Ovary (tissue), 10 donors: ENCODE measurements around the gene CAB39. TPM values are rescaled to one million over a fixed set of nuclear protein-coding genes. Genes with fewer than 3 reads are reported as not detected.

ENCODE experiments used
- DNase-seq, 5 donors: peaks; one replicate each; pipeline ENCODE4 v3.0.0-alpha.2; 2019 to 2020
- H3K27ac ChIP-seq, 2 donors: fragments of 200-600 bp; one replicate each; pipeline versions ENCODE4 v1.5.1 to v1.8.0; 2019 to 2022
- H3K27me3 ChIP-seq: fragments of 200-600 bp; one replicate; pipeline ENCODE4 v1.8.0; 2022
- H3K36me3 ChIP-seq: fragments of 200-600 bp; sonication (generic); one replicate; pipeline ENCODE4 v1.5.1; 2019
- H3K4me1 ChIP-seq: one replicate; pipeline ENCODE4 v1.8.1; 2013; ENCODE audit warnings: mild to moderate bottlenecking, moderate library complexity; ENCODE audit not compliant: insufficient read depth
- H3K4me3 ChIP-seq: fragments of 200-600 bp; sonication (generic); one replicate; pipeline ENCODE4 v1.5.1; 2017
- H3K9me3 ChIP-seq, 2 donors: fragments of 200-600 bp in 1 of 2; sonication (generic) in 1 of 2; one replicate each; pipeline versions ENCODE4 v1.5.1 to v1.8.1; 2013 to 2019; ENCODE audit warnings: mild to moderate bottlenecking in 1 of 2, moderate library complexity in 1 of 2
- EP300 ChIP-seq: sonication (generic); formaldehyde crosslinking; IDR thresholded peaks from one replicate; pipeline ENCODE4 v1.6.1; 2017; ENCODE audit warnings: antibody characterized with exemption
- POLR2A ChIP-seq: fragments of 450-650 bp; IDR thresholded peaks from one replicate; pipeline ENCODE4 v1.6.1; 2017; ENCODE audit warnings: antibody characterized with exemption, mild to moderate bottlenecking, moderate library complexity
- WGBS, 3 donors: extraction: QIAGEN DNeasy Blood & Tissue Kit in 1 of 3; methylation state at CpG; one replicate each; pipeline versions ENCODE4 v1.1.5 to v1.1.7; 2013 to 2017; 5-methylcytosine and 5-hydroxymethylcytosine counted together
- intact Hi-C, 4 donors: fragments of 100-400 bp; cut with DNase I; formaldehyde crosslinking; loops; one replicate each; pipeline versions ENCODE4 v1.11.0 to v1.15.1; 2022 to 2023
- long read RNA-seq, 3 donors: library from polyadenylated mRNA in 2 of 3; unstranded in 2 of 3; transcript quantifications; one replicate each; pipeline ENCODE4 v2.0.0 and lab custom pipeline, GENCODE V29; 2021 to 2026
- polyA plus RNA-seq, 2 donors: library from polyadenylated mRNA; stranded (reverse); fragments of 200-250 nt in 1 of 2; fragments of 350-450 nt in 1 of 2; fragmentation: Illumina TruSeq in 1 of 2; extraction: RNeasy Lipid Tissue Mini Kit (QIAGEN cat#74804) in 1 of 2; gene quantifications; one replicate each; pipeline ENCODE4 v1.2.3, GENCODE V29; 2013 to 2014
- total RNA-seq, 7 donors: library from RNA; depleted of rRNA in 2 of 7; stranded (reverse); fragments of >200 nt in 2 of 7; fragmentation: NEBNext Ultra II Directional in 3 of 7; extraction: Animal tissue kit (Norgen Biotek cat#: 25700) in 3 of 7; gene quantifications; one replicate each; pipeline versions ENCODE4 v1.1.0 to v1.2.4, GENCODE V29; 2016 to 2023
- TF ChIP-seq, protein P1 (sequence below), 3 donors: fragments of 450-650 bp in 2 of 3; fragments of 200-600 bp in 1 of 3; IDR thresholded peaks; one replicate each; pipeline versions ENCODE4 v1.5.1 to v1.8.0; 2016 to 2022; ENCODE audit warnings: antibody characterized with exemption in 3 of 3, mild to moderate bottlenecking in 1 of 3
- donor health status: DM: no; HTN: no; CAD: no; lungs with moderate emphysema.
- donor health status: DM: no; HTN: no; CAD: no.
- donor health status: Bipolar disorder and iron deficiency.
- donor health status: DM: yes; HTN: yes; CAD: no.
- donor health status: DM: no; HTN: no; CAD: no.
- donor health status: DM: yes; HTN: yes; CAD: no.

CAB39 gene
- total RNA-seq (10 to 100 TPM; 39.6 to 64.4 (median 52.0) TPM), polyA plus RNA-seq (10 to 100 TPM; 24.8 to 42.7 TPM)
- long read RNA-seq, donor 1, partial matches to known transcripts: 0 of 11 reads
- long read RNA-seq, donor 1, other reads (novel, unspliced or antisense): 9 of 11 reads
- long read RNA-seq, donor 2, transcript CAB39-206 (2 exons, 561 nt): minor isoform, 5 of 105 reads
- long read RNA-seq, donor 2, transcript CAB39-201 (9 exons, 3,826 nt): major isoform, 6 of 105 reads
- long read RNA-seq, donor 2, partial matches to known transcripts: 94 of 105 reads
- long read RNA-seq, donor 2, other reads (novel, unspliced or antisense): 0 of 105 reads
- long read RNA-seq, donor 3, transcript CAB39-201 (9 exons, 3,826 nt): major isoform, 152 of 171 reads
- long read RNA-seq, donor 3, partial matches to known transcripts: 10 of 171 reads
- long read RNA-seq, donor 3, other reads (novel, unspliced or antisense): 8 of 171 reads

DNA sequence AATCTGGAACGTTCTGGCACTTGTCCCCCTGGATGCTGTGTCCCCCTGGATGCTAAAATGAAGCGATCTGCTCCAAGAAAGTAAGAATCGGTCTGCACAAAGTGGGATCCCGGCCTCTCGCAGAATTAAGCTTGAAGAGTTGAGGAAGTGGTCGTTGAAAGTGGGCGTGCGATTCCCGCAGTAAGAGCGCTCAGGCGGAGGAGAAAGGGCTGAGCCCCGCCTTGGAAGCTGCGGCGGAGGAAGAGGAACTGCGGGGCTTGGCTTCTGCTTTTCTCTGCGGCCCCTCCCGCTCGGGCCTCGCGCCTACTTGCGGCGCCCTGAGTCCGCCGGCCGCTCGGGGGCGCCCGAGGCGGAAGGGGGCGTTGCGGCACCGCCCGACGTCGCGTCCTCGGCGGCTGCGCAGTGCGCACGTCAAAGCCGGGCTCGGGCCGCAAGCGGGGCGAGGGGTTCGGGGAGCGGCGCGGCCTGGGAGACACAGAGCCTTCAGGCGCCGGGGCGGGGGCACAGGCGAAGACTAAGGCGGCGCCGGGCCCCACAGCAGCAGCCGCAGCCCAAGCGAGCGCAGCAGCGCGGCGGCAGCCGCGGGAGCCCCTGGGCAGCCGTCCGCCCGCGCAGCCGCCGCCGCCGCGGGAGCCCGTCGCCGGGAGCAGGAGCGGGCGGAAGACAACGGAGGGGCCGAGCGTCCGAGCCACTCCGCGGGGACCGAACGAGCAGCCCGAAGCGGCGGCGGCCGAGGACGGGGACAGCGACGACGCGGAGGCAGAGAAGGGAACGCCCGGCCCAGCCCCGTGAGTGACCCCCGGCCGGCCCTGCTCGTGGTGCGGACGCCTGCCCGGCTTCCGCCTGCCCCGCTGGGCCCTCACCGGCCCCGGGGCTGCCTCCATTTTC lies at the start of gene CAB39:
Gene CAB39, plus strand, starts transcription at position 400 of the 888 bp plus-strand sequence. CDS start 47,160 bp downstream, outside the sequence.
- Histone ChIP-seq H3K27ac (peak within 1 kb of the TSS; percentile 80 to 87), H3K4me1 (peaks cover 7% of the 10 kb centered on the region), H3K4me3 (peak within 1 kb of the TSS; percentile 94), H3K36me3 (no peaks in the 10 kb centered on the region), H3K27me3 (no peaks in the 10 kb centered on the region), H3K9me3 (no peaks in the 10 kb centered on the region)
- TF ChIP-seq EP300 (no peak), POLR2A (peak; percentile 73)
- TF ChIP-seq, protein P1, sequence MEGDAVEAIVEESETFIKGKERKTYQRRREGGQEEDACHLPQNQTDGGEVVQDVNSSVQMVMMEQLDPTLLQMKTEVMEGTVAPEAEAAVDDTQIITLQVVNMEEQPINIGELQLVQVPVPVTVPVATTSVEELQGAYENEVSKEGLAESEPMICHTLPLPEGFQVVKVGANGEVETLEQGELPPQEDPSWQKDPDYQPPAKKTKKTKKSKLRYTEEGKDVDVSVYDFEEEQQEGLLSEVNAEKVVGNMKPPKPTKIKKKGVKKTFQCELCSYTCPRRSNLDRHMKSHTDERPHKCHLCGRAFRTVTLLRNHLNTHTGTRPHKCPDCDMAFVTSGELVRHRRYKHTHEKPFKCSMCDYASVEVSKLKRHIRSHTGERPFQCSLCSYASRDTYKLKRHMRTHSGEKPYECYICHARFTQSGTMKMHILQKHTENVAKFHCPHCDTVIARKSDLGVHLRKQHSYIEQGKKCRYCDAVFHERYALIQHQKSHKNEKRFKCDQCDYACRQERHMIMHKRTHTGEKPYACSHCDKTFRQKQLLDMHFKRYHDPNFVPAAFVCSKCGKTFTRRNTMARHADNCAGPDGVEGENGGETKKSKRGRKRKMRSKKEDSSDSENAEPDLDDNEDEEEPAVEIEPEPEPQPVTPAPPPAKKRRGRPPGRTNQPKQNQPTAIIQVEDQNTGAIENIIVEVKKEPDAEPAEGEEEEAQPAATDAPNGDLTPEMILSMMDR (IDR thresholded peaks at IDR 0.05): peak; percentile 76 to 95 (median 92)
- intact Hi-C loops: loop anchor here in 2 of 4 donors (10.0 kb wide), 1 partner anchor 82 kb away; no protein-coding TSS in a partner anchor
- peak; percentile 77 to 91 (median 84) for DNase-seq
- WGBS, 3 donors: 1% methylated on average over 49 to 110 of the region's 110 CpGs

- Histone ChIP-seq H3K9me3 (no peaks in the 10 kb centered on the region), H3K4me3 (no peak overlapping the region), H3K27me3 (no peaks in the 10 kb centered on the region), H3K36me3 (no peaks in the 10 kb centered on the region), H3K4me1 (no peaks in the 10 kb centered on the region), H3K27ac (no peak overlapping the region)
- 42 to 46% (median 43%) methylated on average over 4 of the region's 4 CpGs for WGBS, 3 donors
- intact Hi-C loops: no loop called here
- TF ChIP-seq, protein P1 (IDR thresholded peaks at IDR 0.05): no peak
- no peak for TF ChIP-seq POLR2A
- no peak for TF ChIP-seq EP300
- DNase-seq: peak in 1 of 5 donors; percentile 31
Measured at GRCh38 chr2:230664128-230664527, 48.5 kb upstream of the CAB39 start.

DNA sequence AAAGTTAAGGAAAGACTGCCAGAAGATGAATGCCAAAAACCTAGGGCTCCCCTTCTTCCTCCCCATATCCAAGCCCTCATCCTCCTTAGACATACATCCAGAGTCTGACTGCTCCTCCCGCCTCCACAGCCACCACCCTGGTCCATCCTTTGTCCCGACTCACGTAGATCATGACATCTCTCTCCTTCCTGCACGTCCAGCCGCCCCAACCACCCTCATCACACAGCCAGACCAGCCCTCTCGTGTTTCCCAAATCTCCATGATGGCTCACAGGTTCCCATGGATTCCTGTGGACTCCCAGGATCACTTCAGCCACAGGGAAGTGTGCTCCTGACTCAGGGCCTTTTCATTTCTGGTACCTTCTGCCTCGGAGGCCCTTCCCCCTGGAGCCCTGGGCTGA lies 47.8 kb upstream of the CAB39 start:
- Histone ChIP-seq H3K4me3 (no peak overlapping the region), H3K4me1 (no peaks in the 10 kb centered on the region), H3K27me3 (no peaks in the 10 kb centered on the region), H3K27ac (no peak overlapping the region), H3K9me3 (no peaks in the 10 kb centered on the region), H3K36me3 (no peaks in the 10 kb centered on the region)
- intact Hi-C loops: no loop called here
- DNase-seq: no peak
- TF ChIP-seq POLR2A (no peak), EP300 (no peak)
- TF ChIP-seq, protein P1 (IDR thresholded peaks at IDR 0.05): no peak
- WGBS, 3 donors: 87 to 93% (median 90%) methylated on average over 7 of the region's 7 CpGs

GRCh38 chr2:230665263-230665691 lies 47.4 kb upstream of the CAB39 start:
- Histone ChIP-seq H3K4me1 (no peaks in the 10 kb centered on the region), H3K27ac (no peak overlapping the region), H3K27me3 (no peaks in the 10 kb centered on the region), H3K4me3 (no peak overlapping the region), H3K9me3 (no peaks in the 10 kb centered on the region), H3K36me3 (no peaks in the 10 kb centered on the region)
- no peak for DNase-seq
- TF ChIP-seq, protein P1 (IDR thresholded peaks at IDR 0.05): no peak
- TF ChIP-seq EP300 (no peak), POLR2A (no peak)
- 84 to 92% (median 88%) methylated on average over 8 of the region's 8 CpGs for WGBS, 3 donors
- intact Hi-C loops: no loop called here
